ENCODE data around the gene RCAN2.

GRCh38 chr6:46538800-46539480, 47.7 kb upstream of the RCAN2 start:
- no peak for TF ChIP-seq CTCF (conservative IDR thresholded peaks at IDR 0.05)
- TF ChIP-seq EZH2 (IDR thresholded peaks at IDR 0.05; ENCODE audit: low read depth) = no peak

Data from PC-9 (cell line).